ENCODE results near the gene KDM5A. TPM values are rescaled to one million over a fixed set of nuclear protein-coding genes. Genes with fewer than 3 reads are reported as not detected.

The KDM5A gene
- polyA plus RNA-seq, 1 donor (not counting 4 experiments of a cell fraction or from before 2014, with no cell fraction given), result 14.5 TPM

- no peak for FAIRE-seq
- H2AFZ ChIP-seq (ENCODE audit: control insufficient read depth, low read length), result peak overlapping the region; percentile 97
- H3K4me3 ChIP-seq (ENCODE audit: control insufficient read depth in 2 of 3, extremely low read depth in 1 of 3, insufficient read depth in 2 of 3, low read depth in 1 of 3, low read length in 3 of 3), result peak overlapping the region; percentile 94 to 99 (median 98)
- peak overlapping the region; percentile 97 for H3K27ac ChIP-seq (ENCODE audit: control insufficient read depth, insufficient read depth, low read length)
- TF ChIP-seq EZH2 (IDR thresholded peaks at IDR 0.05; ENCODE audit: low read length), result no peak
- TF ChIP-seq CTCF (optimal IDR thresholded peaks at IDR 0.05 in 1 of 3, IDR thresholded peaks at IDR 0.05 in 1 of 3, conservative IDR thresholded peaks at IDR 0.05 in 1 of 3; ENCODE audit: extremely low read depth in 1 of 3, insufficient read depth in 2 of 3, low read length in 3 of 3), result no peak
- H4K20me1 ChIP-seq (ENCODE audit: control insufficient read depth, extremely low read depth, insufficient read depth, low read length), result no peaks in the 10 kb centered on the region
- dilution Hi-C loops (cut with MboI; ENCODE audit: extremely low pct_ligation_motif_present, low sequenced_read_pairs), result no loop called here
- DNase-seq (ENCODE audit: low read depth, low spot score), result no peak
- H3K79me2 ChIP-seq (ENCODE audit: control insufficient read depth, insufficient read depth, low read length), result peaks cover 48% of the 10 kb centered on the region
- H3K9me1 ChIP-seq (ENCODE audit: control insufficient read depth, extremely low read depth, insufficient read depth, low read length), result no peaks in the 10 kb centered on the region
- no peaks in the 10 kb centered on the region for H3K9me3 ChIP-seq (ENCODE audit: control insufficient read depth, low read depth, low read length)
- H3K36me3 ChIP-seq (ENCODE audit: control insufficient read depth in 2 of 2, extremely low read depth in 1 of 2, insufficient read depth in 2 of 2, low read length in 2 of 2), result peaks cover 7 to 8% of the 10 kb centered on the region in 2 experiments
- peak overlapping the region; percentile 99 for H3K4me2 ChIP-seq (ENCODE audit: control insufficient read depth, extremely low read depth, insufficient read depth, low read depth, low read length)
- peaks cover 19% of the 10 kb centered on the region for H3K4me1 ChIP-seq (ENCODE audit: control insufficient read depth, extremely low read depth, insufficient read depth, low read length)
- peak overlapping the region; percentile 96 for H3K9ac ChIP-seq (ENCODE audit: control insufficient read depth, extremely low read depth, insufficient read depth, low read length)
- H3K27me3 ChIP-seq (ENCODE audit: control insufficient read depth, extremely low read depth, insufficient read depth, low read length), result no peaks in the 10 kb centered on the region
These were observed 479 bp downstream of the KDM5A start for GRCh38 chr12:388541-389141.

- no peaks in the 10 kb centered on the region for H4K20me1 ChIP-seq (ENCODE audit: control insufficient read depth, extremely low read depth, insufficient read depth, low read length)
- DNase-seq (ENCODE audit: low read depth, low spot score) (no peak), FAIRE-seq (no peak)
- H3K4me2 ChIP-seq (ENCODE audit: control insufficient read depth, extremely low read depth, insufficient read depth, low read depth, low read length), result peak overlapping the region; percentile 99
- peak overlapping the region; percentile 94 to 99 (median 98) for H3K4me3 ChIP-seq (ENCODE audit: control insufficient read depth in 2 of 3, extremely low read depth in 1 of 3, insufficient read depth in 2 of 3, low read depth in 1 of 3, low read length in 3 of 3)
- no peak for TF ChIP-seq EZH2 (IDR thresholded peaks at IDR 0.05; ENCODE audit: low read length)
- TF ChIP-seq CTCF (optimal IDR thresholded peaks at IDR 0.05 in 1 of 3, IDR thresholded peaks at IDR 0.05 in 1 of 3, conservative IDR thresholded peaks at IDR 0.05 in 1 of 3; ENCODE audit: extremely low read depth in 1 of 3, insufficient read depth in 2 of 3, low read length in 3 of 3), result no peak
- H3K27ac ChIP-seq (ENCODE audit: control insufficient read depth, insufficient read depth, low read length), result peak overlapping the region; percentile 97
- H2AFZ ChIP-seq (ENCODE audit: control insufficient read depth, low read length), result no peak overlapping the region
- dilution Hi-C loops (cut with MboI; ENCODE audit: extremely low pct_ligation_motif_present, low sequenced_read_pairs), result no loop called here
- peaks cover 51% of the 10 kb centered on the region for H3K79me2 ChIP-seq (ENCODE audit: control insufficient read depth, insufficient read depth, low read length)
- peaks cover 19% of the 10 kb centered on the region for H3K4me1 ChIP-seq (ENCODE audit: control insufficient read depth, extremely low read depth, insufficient read depth, low read length)
- H3K27me3 ChIP-seq (ENCODE audit: control insufficient read depth, extremely low read depth, insufficient read depth, low read length), result no peaks in the 10 kb centered on the region
- no peaks in the 10 kb centered on the region for H3K9me1 ChIP-seq (ENCODE audit: control insufficient read depth, extremely low read depth, insufficient read depth, low read length)
- H3K36me3 ChIP-seq (ENCODE audit: control insufficient read depth in 2 of 2, extremely low read depth in 1 of 2, insufficient read depth in 2 of 2, low read length in 2 of 2), result peaks cover 8 to 12% of the 10 kb centered on the region in 2 experiments
- H3K9ac ChIP-seq (ENCODE audit: control insufficient read depth, extremely low read depth, insufficient read depth, low read length), result peak overlapping the region; percentile 96
- H3K9me3 ChIP-seq (ENCODE audit: control insufficient read depth, low read depth, low read length), result no peaks in the 10 kb centered on the region
These were observed 1.1 kb downstream of the KDM5A start for GRCh38 chr12:388012-388411.

Data from keratinocyte (primary cell).